Measurements from ENCODE around the gene PANK2.

Gene PANK2

GRCh38 chr20:3873507-3873906 lies 15.7 kb upstream of the PANK2 start:
- Histone ChIP-seq H3K9me3 (ENCODE audit: insufficient read depth, low read length, severe bottlenecking) (no peaks in the 10 kb centered on the region), H3K4me3 (ENCODE audit: low read depth in 1 of 2, low read length in 2 of 2) (no peak overlapping the region), H3K4me2 (ENCODE audit: insufficient read depth, low read length) (no peak overlapping the region), H3K27ac (ENCODE audit: low read length) (no peak overlapping the region), H3K79me2 (ENCODE audit: insufficient read depth, low read length) (no peaks in the 10 kb centered on the region), H3K9ac (ENCODE audit: low read depth, low read length) (no peak overlapping the region), H3K27me3 (ENCODE audit: insufficient read depth, low read length, poor library complexity) (no peaks in the 10 kb centered on the region), H3K36me3 (ENCODE audit: insufficient read depth, low read length) (peaks cover 46% of the 10 kb centered on the region), H4K20me1 (ENCODE audit: insufficient read depth, low read length) (no peaks in the 10 kb centered on the region), H2AFZ (ENCODE audit: low read depth, low read length) (no peak overlapping the region), H3K4me1 (ENCODE audit: insufficient read depth, low read length) (no peaks in the 10 kb centered on the region)
- no peak for ATAC-seq (ENCODE audit: insufficient read depth, low read depth)
- DNase-seq: no peak
- TF ChIP-seq CTCF (IDR thresholded peaks at IDR 0.05; ENCODE audit: borderline replicate concordance, extremely low read depth, low read length, poor library complexity, severe bottlenecking): no peak
- no peak for TF ChIP-seq EZH2 (IDR thresholded peaks at IDR 0.05; ENCODE audit: borderline replicate concordance, low read depth, low read length, severe bottlenecking)

DNA sequence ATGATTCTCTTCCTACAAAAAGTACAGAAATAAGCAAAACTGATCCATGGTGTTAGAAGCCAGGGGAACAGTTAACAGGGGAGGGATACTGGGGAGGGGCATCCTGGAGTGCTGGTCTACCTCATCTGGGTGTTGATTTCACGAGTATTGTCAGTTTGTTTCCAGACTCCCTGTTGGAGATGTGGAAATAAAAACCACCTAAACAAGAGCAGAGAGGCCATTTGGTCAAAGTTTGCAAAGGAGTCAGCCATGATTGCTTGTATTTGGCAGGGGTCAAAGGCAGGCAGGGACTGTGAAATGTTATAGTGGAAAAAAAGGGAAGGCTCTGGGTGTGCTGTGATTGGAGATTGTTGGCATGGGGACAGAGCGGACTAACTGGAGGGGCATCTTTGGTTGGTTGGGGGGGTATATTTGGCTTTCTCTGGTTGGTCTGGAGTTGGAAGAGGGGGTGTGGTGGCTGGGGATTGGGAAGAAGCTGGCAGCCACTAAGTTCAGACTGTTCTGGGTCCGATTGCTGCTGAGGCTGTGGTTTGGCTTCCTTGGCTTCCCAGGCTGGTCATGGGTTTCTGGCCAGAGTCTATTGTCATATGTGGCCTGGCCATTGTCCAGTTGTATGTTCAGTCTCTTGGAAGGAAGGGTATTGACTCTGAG lies 14.9 kb upstream of the PANK2 start:
- DNase-seq (no peak), ATAC-seq (ENCODE audit: insufficient read depth, low read depth) (no peak; the same call in 2 of the 3 replicates)
- no peak overlapping the region for H2AFZ ChIP-seq (ENCODE audit: low read depth, low read length)
- no peak overlapping the region for H3K4me2 ChIP-seq (ENCODE audit: insufficient read depth, low read length)
- no peak overlapping the region for H3K4me3 ChIP-seq (ENCODE audit: low read depth in 1 of 2, low read length in 2 of 2)
- H3K9me3 ChIP-seq (ENCODE audit: insufficient read depth, low read length, severe bottlenecking): no peaks in the 10 kb centered on the region
- H3K27ac ChIP-seq (ENCODE audit: low read length): no peak overlapping the region
- no peaks in the 10 kb centered on the region for H3K79me2 ChIP-seq (ENCODE audit: insufficient read depth, low read length)
- peaks cover 46% of the 10 kb centered on the region for H3K36me3 ChIP-seq (ENCODE audit: insufficient read depth, low read length)
- H3K4me1 ChIP-seq (ENCODE audit: insufficient read depth, low read length): no peaks in the 10 kb centered on the region
- H3K9ac ChIP-seq (ENCODE audit: low read depth, low read length): no peak overlapping the region
- H3K27me3 ChIP-seq (ENCODE audit: insufficient read depth, low read length, poor library complexity): no peaks in the 10 kb centered on the region
- H4K20me1 ChIP-seq (ENCODE audit: insufficient read depth, low read length): no peaks in the 10 kb centered on the region
- no peak for TF ChIP-seq EZH2 (IDR thresholded peaks at IDR 0.05; ENCODE audit: borderline replicate concordance, low read depth, low read length, severe bottlenecking)
- no peak for TF ChIP-seq CTCF (IDR thresholded peaks at IDR 0.05; ENCODE audit: borderline replicate concordance, extremely low read depth, low read length, poor library complexity, severe bottlenecking)

GRCh38 chr20:3875378-3875974 lies 13.7 kb upstream of the PANK2 start:
- ATAC-seq (ENCODE audit: insufficient read depth, low read depth): no peak
- TF ChIP-seq CTCF (IDR thresholded peaks at IDR 0.05; ENCODE audit: borderline replicate concordance, extremely low read depth, low read length, poor library complexity, severe bottlenecking): no peak
- TF ChIP-seq EZH2 (IDR thresholded peaks at IDR 0.05; ENCODE audit: borderline replicate concordance, low read depth, low read length, severe bottlenecking): no peak
- H2AFZ ChIP-seq (ENCODE audit: low read depth, low read length): no peak overlapping the region
- H3K4me1 ChIP-seq (ENCODE audit: insufficient read depth, low read length): no peaks in the 10 kb centered on the region
- no peak overlapping the region for H3K9ac ChIP-seq (ENCODE audit: low read depth, low read length)
- H3K27ac ChIP-seq (ENCODE audit: low read length): no peak overlapping the region
- no peak overlapping the region for H3K4me2 ChIP-seq (ENCODE audit: insufficient read depth, low read length)
- no peaks in the 10 kb centered on the region for H3K27me3 ChIP-seq (ENCODE audit: insufficient read depth, low read length, poor library complexity)
- peaks cover 38% of the 10 kb centered on the region for H3K36me3 ChIP-seq (ENCODE audit: insufficient read depth, low read length)
- H3K4me3 ChIP-seq (ENCODE audit: low read depth in 1 of 2, low read length in 2 of 2): no peak overlapping the region
- H3K9me3 ChIP-seq (ENCODE audit: insufficient read depth, low read length, severe bottlenecking): no peaks in the 10 kb centered on the region
- H4K20me1 ChIP-seq (ENCODE audit: insufficient read depth, low read length): no peaks in the 10 kb centered on the region
- no peaks in the 10 kb centered on the region for H3K79me2 ChIP-seq (ENCODE audit: insufficient read depth, low read length)
- no peak for DNase-seq
